Measurements from ENCODE around the gene TM4SF18. TPM values are rescaled to one million over a fixed set of nuclear protein-coding genes. Genes with fewer than 3 reads are reported as not detected.
A peak's percentile ranks its signal among the peaks of the same experiment; 100 is the strongest.

TM4SF18 gene
- total RNA-seq, 1 experiment from 2014 or later, result 9.8 TPM

- Histone ChIP-seq H2AFZ (ENCODE audit: low read length) (no peak overlapping the region), H3T11ph (ENCODE audit: low read length) (no peak overlapping the region), H3K23me2 (ENCODE audit: insufficient read length, low read depth, low read length, poor library complexity, severe bottlenecking) (no peaks in the 10 kb centered on the region), H3K79me1 (ENCODE audit: insufficient read depth, low read depth, low read length, poor library complexity, severe bottlenecking) (no peaks in the 10 kb centered on the region), H3K56ac (ENCODE audit: insufficient read length, low read depth, low read length) (no peak overlapping the region), H3K9me3 (ENCODE audit: control insufficient read depth, low read depth, low read length) (no peaks in the 10 kb centered on the region), H2BK5ac (ENCODE audit: insufficient read length, low read length) (no peak overlapping the region), H3K27ac (ENCODE audit: insufficient read length, low read depth, low read length) (no peak overlapping the region), H4K20me1 (ENCODE audit: control insufficient read depth, insufficient read depth, insufficient read length) (no peaks in the 10 kb centered on the region), H2BK120ac (ENCODE audit: low read depth, low read length, poor library complexity, severe bottlenecking) (no peak overlapping the region), H3K14ac (ENCODE audit: insufficient read depth, low read length) (no peak overlapping the region), H2AK5ac (ENCODE audit: insufficient read length, low read length) (no peak overlapping the region), H3K23ac (ENCODE audit: insufficient read length, low read depth, low read length) (no peak overlapping the region), H2BK20ac (ENCODE audit: low read depth, low read length, poor library complexity, severe bottlenecking) (no peak overlapping the region), H2BK15ac (ENCODE audit: low read depth, low read length) (no peak overlapping the region), H3K4ac (ENCODE audit: low read depth, low read length) (no peak overlapping the region), H3K27me3 (ENCODE audit: insufficient read depth, low read length) (no peaks in the 10 kb centered on the region), H3K4me2 (ENCODE audit: insufficient read depth, insufficient read length, low read length) (no peak overlapping the region), H3K9ac (ENCODE audit: extremely low read depth, insufficient read length, low read length) (no peak overlapping the region), H3K4me1 (ENCODE audit: insufficient read depth, low read length) (no peaks in the 10 kb centered on the region), H4K5ac (ENCODE audit: insufficient read length, low read depth, low read length) (no peak overlapping the region), H3K18ac (ENCODE audit: insufficient read length, low read depth, low read length) (no peak overlapping the region), H3K79me2 (ENCODE audit: insufficient read depth, low read length) (no peaks in the 10 kb centered on the region), H4K8ac (replicated peaks; ENCODE audit: insufficient read length, low read depth, low read length) (no peak overlapping the region), H4K91ac (ENCODE audit: insufficient read length, low read depth, low read length) (no peak overlapping the region), H2BK12ac (ENCODE audit: insufficient read length, low read depth, low read length) (no peak overlapping the region)
- Mint-ChIP-seq H3K4me3 (no peak overlapping the region), H3K4me1 (no peaks in the 10 kb centered on the region), H3K27ac (no peak overlapping the region), H3K27me3 (ENCODE audit: low read depth) (no peaks in the 10 kb centered on the region), H3K9me3 (peaks cover 4 to 5% of the 10 kb centered on the region in 2 experiments; a peak in 3 of 5 replicates), H3K36me3 (ENCODE audit: insufficient read depth in 1 of 3, low read depth in 3 of 3) (peaks cover 0 to 7% (median 5%) of the 10 kb centered on the region in 3 experiments; a peak in 3 of 7 replicates)
- TF ChIP-seq, protein P1, sequence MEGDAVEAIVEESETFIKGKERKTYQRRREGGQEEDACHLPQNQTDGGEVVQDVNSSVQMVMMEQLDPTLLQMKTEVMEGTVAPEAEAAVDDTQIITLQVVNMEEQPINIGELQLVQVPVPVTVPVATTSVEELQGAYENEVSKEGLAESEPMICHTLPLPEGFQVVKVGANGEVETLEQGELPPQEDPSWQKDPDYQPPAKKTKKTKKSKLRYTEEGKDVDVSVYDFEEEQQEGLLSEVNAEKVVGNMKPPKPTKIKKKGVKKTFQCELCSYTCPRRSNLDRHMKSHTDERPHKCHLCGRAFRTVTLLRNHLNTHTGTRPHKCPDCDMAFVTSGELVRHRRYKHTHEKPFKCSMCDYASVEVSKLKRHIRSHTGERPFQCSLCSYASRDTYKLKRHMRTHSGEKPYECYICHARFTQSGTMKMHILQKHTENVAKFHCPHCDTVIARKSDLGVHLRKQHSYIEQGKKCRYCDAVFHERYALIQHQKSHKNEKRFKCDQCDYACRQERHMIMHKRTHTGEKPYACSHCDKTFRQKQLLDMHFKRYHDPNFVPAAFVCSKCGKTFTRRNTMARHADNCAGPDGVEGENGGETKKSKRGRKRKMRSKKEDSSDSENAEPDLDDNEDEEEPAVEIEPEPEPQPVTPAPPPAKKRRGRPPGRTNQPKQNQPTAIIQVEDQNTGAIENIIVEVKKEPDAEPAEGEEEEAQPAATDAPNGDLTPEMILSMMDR (conservative IDR thresholded peaks at IDR 0.05), result peak; percentile 75
- no peak for DNase-seq
- no CpG with 5 or more reads among the region's 2 CpGs for WGBS (ENCODE audit: extremely low coverage, insufficient read length, low lambda C conversion rate)
Measured at GRCh38 chr3:149291178-149291577, 42.3 kb downstream of the TM4SF18 start.

All from H9 (cell line).